Measurements from ENCODE around the gene TMCO6.

- TF ChIP-seq CTCF (conservative IDR thresholded peaks at IDR 0.05; ENCODE audit: low read length): no peak
- TF ChIP-seq EZH2phosphoT487 (IDR thresholded peaks at IDR 0.05; ENCODE audit: borderline replicate concordance, low read depth, low read length): no peak
Measured at GRCh38 chr5:140678993-140679392, 39.7 kb downstream of the TMCO6 start.
